NT2/D1 (cell line): Measurements from ENCODE around the gene SLCO4A1.

Experiments used
- DNase-seq: peaks from one replicate; pipeline ENCODE4 v3.0.0-alpha.2; 2011; ENCODE audit warnings: low read depth, low spot score
- H3K27me3 ChIP-seq: 2 replicates; pipeline ENCODE4 v1.6.0; 2011; ENCODE audit warnings: mild to moderate bottlenecking; ENCODE audit not compliant: insufficient read length, insufficient read depth
- H3K36me3 ChIP-seq: 2 replicates; pipeline ENCODE4 v1.6.1; 2011; ENCODE audit warnings: mild to moderate bottlenecking, low read length, mixed read lengths; ENCODE audit not compliant: insufficient read depth, insufficient read length
- H3K4me1 ChIP-seq: 2 replicates; pipeline ENCODE4 v1.5.1; 2011; ENCODE audit not compliant: insufficient read depth, insufficient read length
- H3K4me3 ChIP-seq: 2 replicates; pipeline ENCODE4 v1.5.1; 2011; ENCODE audit warnings: low read depth; ENCODE audit not compliant: insufficient read length
- H3K9ac ChIP-seq: 2 replicates; pipeline ENCODE4 v1.6.0; 2011; ENCODE audit warnings: low read depth; ENCODE audit not compliant: insufficient read length
- H3K9me3 ChIP-seq: 2 replicates; pipeline ENCODE4 v1.5.1; 2011; ENCODE audit warnings: mild to moderate bottlenecking, low read length; ENCODE audit not compliant: insufficient read depth
- SUZ12 ChIP-seq: IDR thresholded peaks from 2 replicates; pipeline ENCODE4 v1.6.1; 2011; ENCODE audit not compliant: insufficient read length, insufficient read depth; ENCODE audit errors: extremely low read depth
- YY1 ChIP-seq: IDR thresholded peaks from 2 replicates; pipeline ENCODE4 v1.6.1; 2011; ENCODE audit not compliant: insufficient read length, insufficient read depth
- ZNF274 ChIP-seq: IDR thresholded peaks from 2 replicates; pipeline ENCODE4 v1.6.1; 2011; ENCODE audit warnings: mild to moderate bottlenecking, low read depth, low read length

Gene SLCO4A1

DNA sequence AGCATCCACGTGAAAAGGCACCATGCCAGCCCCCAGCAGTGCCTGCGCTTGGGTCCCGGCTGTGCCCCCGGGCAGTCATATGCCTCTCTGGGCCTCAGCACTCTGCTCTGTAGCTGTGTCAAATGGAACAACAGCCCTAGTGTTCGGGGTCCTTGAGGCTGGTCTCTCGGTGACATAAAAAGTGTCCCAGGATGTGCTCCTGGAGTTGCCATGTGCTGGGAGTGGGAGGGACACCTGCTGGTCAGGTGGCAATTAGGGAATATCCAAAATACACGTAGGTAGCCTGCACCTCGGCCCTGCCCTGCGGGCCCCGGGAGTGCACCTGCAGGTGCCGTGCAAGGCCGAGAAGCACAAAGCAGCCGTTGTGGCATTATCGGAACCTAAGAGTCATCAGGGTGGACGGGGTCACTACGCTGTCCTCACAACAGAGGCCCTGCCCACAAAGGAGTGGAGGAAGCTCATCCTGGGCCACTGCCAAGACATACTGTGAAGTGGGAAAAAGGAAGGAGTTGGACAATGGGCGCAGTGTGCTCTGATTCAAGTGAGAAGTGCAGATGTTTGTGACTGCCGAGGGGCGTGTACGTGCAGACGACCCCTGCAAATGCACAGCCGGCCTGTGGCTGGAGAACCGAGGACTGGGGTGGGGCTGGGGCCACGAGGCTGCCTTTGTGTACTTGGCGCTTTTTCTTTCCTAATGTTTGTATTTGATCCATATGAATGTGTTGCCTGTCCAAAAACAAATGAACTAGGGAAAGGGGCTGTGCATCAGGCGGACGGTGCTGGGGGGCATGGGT is 24.6 kb downstream of the SLCO4A1 start:
- H3K36me3 ChIP-seq = no peaks in the 10 kb centered on the region
- H3K9me3 ChIP-seq = no peaks in the 10 kb centered on the region
- no peak for DNase-seq
- H3K9ac ChIP-seq = no peak overlapping the region
- H3K27me3 ChIP-seq = peaks cover 6% of the 10 kb centered on the region
- no peak for TF ChIP-seq YY1
- TF ChIP-seq SUZ12 = no peak
- TF ChIP-seq ZNF274 = no peak
- H3K4me1 ChIP-seq = peaks cover 21% of the 10 kb centered on the region
- no peak overlapping the region for H3K4me3 ChIP-seq

DNA sequence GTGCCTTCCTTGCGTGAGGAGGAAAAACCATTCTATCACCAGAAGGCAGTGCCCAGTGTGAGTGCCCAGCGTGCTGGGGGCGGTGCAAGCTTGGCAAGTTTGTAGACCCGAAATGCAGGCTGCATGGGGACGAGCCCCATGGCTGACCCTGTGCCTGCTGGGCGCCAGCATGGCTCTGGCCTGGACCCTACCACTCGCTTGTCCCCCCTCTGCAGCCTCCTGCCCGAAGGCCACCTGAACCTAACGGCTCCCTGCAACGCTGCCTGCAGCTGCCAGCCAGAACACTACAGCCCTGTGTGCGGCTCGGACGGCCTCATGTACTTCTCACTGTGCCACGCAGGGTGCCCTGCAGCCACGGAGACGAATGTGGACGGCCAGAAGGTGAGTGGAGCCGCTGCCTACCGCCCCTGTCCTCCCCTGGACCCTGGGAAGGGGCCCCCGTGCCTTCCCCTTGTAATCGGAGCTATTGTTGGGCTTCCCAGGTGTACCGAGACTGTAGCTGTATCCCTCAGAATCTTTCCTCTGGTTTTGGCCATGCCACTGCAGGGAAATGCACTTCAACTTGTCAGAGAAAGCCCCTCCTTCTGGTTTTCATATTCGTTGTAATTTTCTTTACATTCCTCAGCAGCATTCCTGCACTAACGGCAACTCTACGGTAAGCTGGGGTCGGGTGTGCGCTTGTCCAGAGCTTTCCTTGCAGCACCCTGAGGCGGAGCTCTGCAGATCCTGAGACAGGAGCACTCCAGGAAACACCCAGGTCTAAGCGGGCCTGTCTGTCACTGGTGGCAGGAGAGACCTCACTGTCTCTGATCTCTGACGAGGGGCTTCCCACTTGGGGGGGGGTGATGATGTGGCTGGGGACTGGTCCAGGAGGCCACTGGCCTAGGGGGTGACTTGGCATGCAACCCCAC is 25.5 kb downstream of the SLCO4A1 start:
- Histone ChIP-seq H3K9ac (no peak overlapping the region), H3K36me3 (no peaks in the 10 kb centered on the region), H3K27me3 (peaks cover 6% of the 10 kb centered on the region), H3K4me3 (no peak overlapping the region), H3K9me3 (no peaks in the 10 kb centered on the region), H3K4me1 (peaks cover 21% of the 10 kb centered on the region)
- TF ChIP-seq YY1 (no peak), SUZ12 (no peak), ZNF274 (no peak)
- no peak for DNase-seq

DNA sequence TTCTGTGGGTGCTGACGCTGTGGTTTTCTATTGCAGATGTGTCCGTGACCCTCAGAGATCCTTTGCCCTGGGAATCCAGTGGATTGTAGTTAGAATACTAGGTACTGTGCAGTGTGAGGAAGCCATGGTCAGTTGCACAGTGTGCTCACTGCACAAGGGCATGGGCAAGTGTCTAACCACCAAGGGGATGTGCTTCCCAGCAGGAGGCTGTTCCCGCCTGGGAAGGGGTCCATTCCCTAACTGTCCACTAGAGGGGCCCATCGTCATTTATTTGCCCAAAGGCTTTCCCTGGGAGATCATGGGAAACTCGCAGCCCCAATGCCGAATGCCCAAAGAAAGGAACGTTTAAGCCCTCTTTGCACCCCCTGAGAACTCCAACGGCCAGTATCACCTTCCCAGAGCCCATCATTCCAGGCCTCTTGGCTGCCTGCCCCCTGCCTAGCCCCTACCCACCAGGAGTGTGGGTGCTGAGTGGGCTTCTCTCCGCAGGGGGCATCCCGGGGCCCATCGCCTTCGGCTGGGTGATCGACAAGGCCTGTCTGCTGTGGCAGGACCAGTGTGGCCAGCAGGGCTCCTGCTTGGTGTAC is 26.2 kb downstream of the SLCO4A1 start:
- peaks cover 15% of the 10 kb centered on the region for H3K4me1 ChIP-seq
- H3K27me3 ChIP-seq = peaks cover 6% of the 10 kb centered on the region
- DNase-seq = peak; percentile 70
- no peaks in the 10 kb centered on the region for H3K36me3 ChIP-seq
- no peak for TF ChIP-seq ZNF274
- TF ChIP-seq SUZ12 = no peak
- no peak for TF ChIP-seq YY1
- no peaks in the 10 kb centered on the region for H3K9me3 ChIP-seq
- H3K9ac ChIP-seq = peak overlapping the region; percentile 24
- H3K4me3 ChIP-seq = no peak overlapping the region

- no peak for TF ChIP-seq SUZ12
- no peak for TF ChIP-seq YY1
- no peak for TF ChIP-seq ZNF274
- DNase-seq = no peak
- peaks cover 8% of the 10 kb centered on the region for H3K4me1 ChIP-seq
- no peak overlapping the region for H3K4me3 ChIP-seq
- no peaks in the 10 kb centered on the region for H3K36me3 ChIP-seq
- H3K27me3 ChIP-seq = peaks cover 6% of the 10 kb centered on the region
- H3K9me3 ChIP-seq = no peaks in the 10 kb centered on the region
- H3K9ac ChIP-seq = peak overlapping the region; percentile 24
Observed at GRCh38 chr20:62669249-62669648, 26.9 kb downstream of the SLCO4A1 start.

DNA sequence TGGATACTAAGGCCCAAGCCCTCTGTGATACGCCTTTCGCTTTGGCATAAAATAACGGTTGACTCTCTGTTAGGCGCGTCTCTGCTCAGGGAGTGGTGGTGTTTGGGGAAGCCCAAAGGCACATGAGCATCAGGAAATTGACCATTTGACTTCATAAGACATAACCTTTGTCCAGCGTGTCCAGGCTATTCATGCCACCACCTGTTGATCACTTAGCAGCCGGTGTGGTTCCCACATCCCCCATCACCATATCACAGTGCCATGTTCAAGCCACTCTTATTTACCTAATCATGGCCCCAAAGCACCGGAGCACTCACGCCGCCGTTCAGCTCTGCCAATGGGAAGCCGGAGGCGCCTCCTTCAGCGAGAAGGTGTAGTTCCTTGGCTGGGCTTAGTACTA is 27.9 kb downstream of the SLCO4A1 start:
- TF ChIP-seq YY1 (no peak), SUZ12 (no peak), ZNF274 (no peak)

DNA sequence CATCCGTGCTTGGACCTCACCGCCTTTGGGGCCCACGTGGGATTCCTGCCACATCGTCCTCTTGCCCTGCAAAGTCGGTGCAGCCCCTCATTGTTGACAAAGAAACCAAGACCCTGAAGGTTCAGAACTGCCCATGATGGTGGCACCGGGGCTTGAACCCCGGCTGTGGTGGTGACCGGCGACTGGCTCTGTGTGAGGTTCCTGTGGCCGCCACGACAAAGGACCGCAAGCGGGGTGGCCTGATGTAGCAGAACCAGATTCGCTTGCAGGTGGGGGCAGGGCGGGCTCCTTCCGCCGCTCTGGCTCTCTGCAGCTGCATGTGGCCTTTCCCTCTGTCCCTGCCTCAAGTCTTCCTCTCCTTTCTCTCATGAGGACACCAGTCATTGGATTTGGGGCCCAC is 28.7 kb downstream of the SLCO4A1 start:
- no peaks in the 10 kb centered on the region for H3K9me3 ChIP-seq
- no peaks in the 10 kb centered on the region for H3K36me3 ChIP-seq
- no peak overlapping the region for H3K4me3 ChIP-seq
- peaks cover 10% of the 10 kb centered on the region for H3K4me1 ChIP-seq
- peaks cover 5% of the 10 kb centered on the region for H3K27me3 ChIP-seq
- no peak for TF ChIP-seq SUZ12
- TF ChIP-seq ZNF274 = no peak
- TF ChIP-seq YY1 = no peak
- no peak overlapping the region for H3K9ac ChIP-seq
- no peak for DNase-seq

More for the DNA sequence above, 27.9 kb downstream of the SLCO4A1 start:
- Histone ChIP-seq H3K9me3 (no peaks in the 10 kb centered on the region), H3K27me3 (peaks cover 3% of the 10 kb centered on the region), H3K9ac (no peak overlapping the region), H3K36me3 (no peaks in the 10 kb centered on the region), H3K4me1 (peaks cover 7% of the 10 kb centered on the region), H3K4me3 (no peak overlapping the region)
- no peak for DNase-seq
